WTC11 (cell line): ENCODE measurements around the gene VRTN. TPM values are rescaled to one million over a fixed set of nuclear protein-coding genes. Genes with fewer than 3 reads are reported as not detected.

Source experiments
- ATAC-seq: fragments of 200-7000 bp; cut with Tn5 transposase; 2 replicates; pipeline ENCODE4 v1.10.0; 2021; ENCODE audit warnings: mild to moderate bottlenecking, moderate library complexity
- CTCF ChIA-PET: fragments of 300-600 bp; sonication (Branson Sonifier 250); formaldehyde crosslinking; loops from one replicate; lab custom pipeline; 2021; ENCODE audit warnings: antibody characterized with exemption; lab: Charles Lee
- POLR2A ChIA-PET: fragments of 350-600 bp; sonication (Branson Sonifier 250); formaldehyde crosslinking; loops from one replicate; lab custom pipeline; 2021; ENCODE audit warnings: antibody characterized with exemption; lab: Charles Lee
- DNase-seq: peaks from one replicate; pipeline ENCODE4 v3.0.0; 2021; ENCODE audit warnings: low spot score
- H3K27ac Mint-ChIP-seq: 2 replicates; pipeline ENCODE4 v1.8.0; 2021; ENCODE audit warnings: mixed read lengths
- H3K27me3 Mint-ChIP-seq: 2 replicates; pipeline ENCODE4 v1.8.0; 2021; ENCODE audit warnings: low read depth, mild to moderate bottlenecking, moderate library complexity, mixed read lengths
- H3K36me3 Mint-ChIP-seq: 2 replicates; pipeline ENCODE4 v1.8.0; 2021; ENCODE audit warnings: mixed read lengths
- H3K4me1 Mint-ChIP-seq: 2 replicates; pipeline ENCODE4 v1.8.0; 2022; ENCODE audit warnings: mixed read lengths
- H3K4me3 Mint-ChIP-seq: 2 replicates; pipeline ENCODE4 v1.8.0; 2021; ENCODE audit warnings: mild to moderate bottlenecking, moderate library complexity, mixed read lengths
- H3K9me3 Mint-ChIP-seq: 2 replicates; pipeline ENCODE4 v1.8.0; 2021; ENCODE audit warnings: mixed read lengths
- ATF2 ChIP-seq: sonication (generic); formaldehyde crosslinking; IDR thresholded peaks from 2 replicates; pipeline ENCODE4 v1.8.1; 2022; ENCODE audit warnings: low read depth, missing genetic modification reagents, borderline replicate concordance
- ATF3 ChIP-seq: sonication (generic); formaldehyde crosslinking; conservative IDR thresholded peaks from 2 replicates; pipeline ENCODE4 v1.8.1; 2022; ENCODE audit warnings: mild to moderate bottlenecking, missing genetic modification reagents
- CREM ChIP-seq: sonication (generic); formaldehyde crosslinking; IDR thresholded peaks from 2 replicates; pipeline ENCODE4 v1.8.1; 2022; ENCODE audit warnings: mild to moderate bottlenecking, missing genetic modification reagents, moderate library complexity
- EMX1 ChIP-seq: fragments of 250-450 bp; sonication (Bioruptor Pico); IDR thresholded peaks from 2 replicates; pipeline ENCODE4 v1.8.0; 2021; ENCODE audit warnings: mild to moderate bottlenecking
- ERG ChIP-seq: fragments of 250-450 bp; sonication (Bioruptor Pico); IDR thresholded peaks from 2 replicates; pipeline ENCODE4 v1.8.0; 2021; ENCODE audit warnings: mild to moderate bottlenecking
- FOXP4 ChIP-seq: sonication (generic); formaldehyde crosslinking; IDR thresholded peaks from 2 replicates; pipeline ENCODE4 v1.8.0; 2022; ENCODE audit warnings: mild to moderate bottlenecking, missing genetic modification reagents
- JUN ChIP-seq: sonication (generic); formaldehyde crosslinking; IDR thresholded peaks from 2 replicates; pipeline ENCODE4 v1.8.0; 2023; ENCODE audit warnings: mild to moderate bottlenecking, missing genetic modification reagents
- NFE2L1 ChIP-seq: sonication (generic); formaldehyde crosslinking; IDR thresholded peaks from 2 replicates; pipeline ENCODE4 v1.8.1; 2023; ENCODE audit warnings: missing genetic modification reagents
- NR1H2 ChIP-seq: sonication (generic); formaldehyde crosslinking; IDR thresholded peaks from 2 replicates; pipeline ENCODE4 v1.9.0; 2021; ENCODE audit warnings: mild to moderate bottlenecking, moderate library complexity, missing genetic modification reagents
- SMAD3 ChIP-seq: sonication (generic); formaldehyde crosslinking; IDR thresholded peaks from 2 replicates; pipeline ENCODE4 v1.8.0; 2022; ENCODE audit warnings: missing genetic modification reagents, mild to moderate bottlenecking, borderline replicate concordance
- SP1 ChIP-seq: sonication (generic); formaldehyde crosslinking; conservative IDR thresholded peaks from 2 replicates; pipeline ENCODE4 v1.8.1; 2022; ENCODE audit warnings: missing genetic modification reagents
- TEAD1 ChIP-seq: sonication (generic); formaldehyde crosslinking; IDR thresholded peaks from 2 replicates; pipeline ENCODE4 v1.8.0; 2022; ENCODE audit warnings: mild to moderate bottlenecking, missing genetic modification reagents
- TEAD4 ChIP-seq: sonication (generic); formaldehyde crosslinking; IDR thresholded peaks from 2 replicates; pipeline ENCODE4 v1.8.0; 2022; ENCODE audit warnings: mild to moderate bottlenecking, missing genetic modification reagents
- ZBTB21 ChIP-seq: sonication (generic); formaldehyde crosslinking; IDR thresholded peaks from 2 replicates; pipeline ENCODE4 v1.8.1; 2023; ENCODE audit warnings: mild to moderate bottlenecking, missing genetic modification reagents, borderline replicate concordance
- ZMAT4 ChIP-seq: fragments of 250-450 bp; sonication (Bioruptor Pico); IDR thresholded peaks from 2 replicates; pipeline ENCODE4 v1.9.0; 2021; ENCODE audit warnings: mild to moderate bottlenecking
- ZNF138 ChIP-seq: sonication (generic); formaldehyde crosslinking; conservative IDR thresholded peaks from 2 replicates; pipeline ENCODE4 v1.8.1; 2022; ENCODE audit warnings: mild to moderate bottlenecking, moderate library complexity, missing genetic modification reagents
- ZNF281 ChIP-seq: sonication (generic); formaldehyde crosslinking; IDR thresholded peaks from 2 replicates; pipeline ENCODE4 v1.8.0; 2023; ENCODE audit warnings: mild to moderate bottlenecking, missing genetic modification reagents
- ZNF423 ChIP-seq: fragments of 250-450 bp; sonication (Bioruptor Pico); IDR thresholded peaks from 2 replicates; pipeline ENCODE4 v2.1.2; 2022; ENCODE audit warnings: mild to moderate bottlenecking, moderate library complexity
- ZNF425 ChIP-seq: fragments of 250-450 bp; sonication (Bioruptor Pico); conservative IDR thresholded peaks from 2 replicates; pipeline ENCODE4 v1.9.0; 2021; ENCODE audit warnings: mild to moderate bottlenecking
- total RNA-seq: library from RNA; stranded (reverse); gene quantifications from 3 replicates; pipeline ENCODE4 v1.2.3, GENCODE V29; 2021

Gene VRTN
- total RNA-seq, 1 experiment from 2014 or later: 106 TPM

GRCh38 chr14:74362361-74362915 is 14.2 kb downstream of the VRTN start (continued):
- no peak for TF ChIP-seq ZMAT4 (CRISPR knock-in tag)
- 0 out of 2 replicates have a peak, but pooled peaks have one; percentile 32 for TF ChIP-seq FOXP4 (CRISPR knock-in tag)
- TF ChIP-seq NFE2L1 (CRISPR knock-in tag): no peak
- peak; percentile 36; the same call in 1 of the 2 replicates for TF ChIP-seq TEAD1

GRCh38 chr14:74364271-74364880 is 16.1 kb downstream of the VRTN start:
- ATAC-seq (no peak), DNase-seq (no peak)
- Mint-ChIP-seq H3K9me3 (no peaks in the 10 kb centered on the region), H3K36me3 (peaks cover 16% of the 10 kb centered on the region), H3K27me3 (no peaks in the 10 kb centered on the region)
- POLR2A ChIA-PET: interaction anchor here (1.1 kb wide), 1 partner anchor 16 kb away, joined by 3 read pairs; the partner anchor contains the start of gene VRTN
- TF ChIP-seq TEAD4 (CRISPR knock-in tag) (no peak), ATF3 (CRISPR knock-in tag) (no peak), ZNF281 (CRISPR knock-in tag) (no peak), CREM (CRISPR knock-in tag) (no peak), ZMAT4 (CRISPR knock-in tag) (no peak), ZNF425 (CRISPR knock-in tag) (no peak), ZBTB21 (CRISPR knock-in tag) (no peak), ZNF138 (CRISPR knock-in tag) (no peak), SMAD3 (CRISPR knock-in tag) (no peak), ZNF423 (CRISPR knock-in tag) (no peak), ATF2 (no peak), JUN (CRISPR knock-in tag) (no peak), SP1 (CRISPR knock-in tag) (no peak), ERG (CRISPR knock-in tag) (no peak), NR1H2 (no peak), EMX1 (CRISPR knock-in tag) (no peak)
- TF ChIP-seq, all 79 proteins: peak for 0
- CTCF ChIA-PET: interaction anchor here (0.7 to 2.1 kb wide), 5 partner anchors 40 to 137 kb away, joined by 3 to 7 read pairs (median 4); partner anchors contain the start of genes ISCA2 and NPC2
- Mint-ChIP-seq H3K27ac (peak overlapping the region; percentile 85), H3K4me1 (peaks cover 47% of the 10 kb centered on the region), H3K4me3 (no peak overlapping the region)
